Stimulated activated naive B cell treated with anti-CD40 and anti-IgM and Interleukin-4, amounts not matched to agents 10 μg/mL and 1 μg/mL and 100 μg/mL, for 72 hours (primary cell): Measurements from ENCODE around the gene PTTG1IP.

Source experiments
- ATAC-seq, 2 donors: fragments of 150-1000 bp; cut with Tn5 transposase; replicated peaks; 2 replicates each; pipeline ENCODE4 v1.10.0; 2021; ENCODE audit warnings: moderate library complexity in 1 of 2
- DNase-seq: peaks from one replicate; pipeline ENCODE4 v3.0.0; 2021
- H3K27ac Mint-ChIP-seq: one replicate; pipeline ENCODE4 v1.8.0; 2022; ENCODE audit warnings: mild to moderate bottlenecking, mixed read lengths
- H3K27me3 Mint-ChIP-seq, 2 donors: one replicate each; pipeline ENCODE4 v1.8.0; 2022; ENCODE audit warnings: mixed read lengths in 2 of 2
- H3K36me3 Mint-ChIP-seq, 2 donors: one replicate each; pipeline ENCODE4 v1.8.0; 2022; ENCODE audit warnings: mixed read lengths in 2 of 2, mild to moderate bottlenecking in 1 of 2
- H3K4me1 Mint-ChIP-seq, 2 donors: one replicate each; pipeline ENCODE4 v1.8.0; 2022; ENCODE audit warnings: mixed read lengths in 2 of 2, mild to moderate bottlenecking in 1 of 2
- H3K4me3 Mint-ChIP-seq, 2 donors: one replicate each; pipeline ENCODE4 v1.8.0; 2022; ENCODE audit warnings: mild to moderate bottlenecking in 2 of 2, mixed read lengths in 2 of 2, moderate library complexity in 1 of 2
- H3K9me3 Mint-ChIP-seq, 2 donors: one replicate each; pipeline ENCODE4 v1.8.0; 2022; ENCODE audit warnings: mixed read lengths in 2 of 2, mild to moderate bottlenecking in 1 of 2

Gene PTTG1IP

DNA sequence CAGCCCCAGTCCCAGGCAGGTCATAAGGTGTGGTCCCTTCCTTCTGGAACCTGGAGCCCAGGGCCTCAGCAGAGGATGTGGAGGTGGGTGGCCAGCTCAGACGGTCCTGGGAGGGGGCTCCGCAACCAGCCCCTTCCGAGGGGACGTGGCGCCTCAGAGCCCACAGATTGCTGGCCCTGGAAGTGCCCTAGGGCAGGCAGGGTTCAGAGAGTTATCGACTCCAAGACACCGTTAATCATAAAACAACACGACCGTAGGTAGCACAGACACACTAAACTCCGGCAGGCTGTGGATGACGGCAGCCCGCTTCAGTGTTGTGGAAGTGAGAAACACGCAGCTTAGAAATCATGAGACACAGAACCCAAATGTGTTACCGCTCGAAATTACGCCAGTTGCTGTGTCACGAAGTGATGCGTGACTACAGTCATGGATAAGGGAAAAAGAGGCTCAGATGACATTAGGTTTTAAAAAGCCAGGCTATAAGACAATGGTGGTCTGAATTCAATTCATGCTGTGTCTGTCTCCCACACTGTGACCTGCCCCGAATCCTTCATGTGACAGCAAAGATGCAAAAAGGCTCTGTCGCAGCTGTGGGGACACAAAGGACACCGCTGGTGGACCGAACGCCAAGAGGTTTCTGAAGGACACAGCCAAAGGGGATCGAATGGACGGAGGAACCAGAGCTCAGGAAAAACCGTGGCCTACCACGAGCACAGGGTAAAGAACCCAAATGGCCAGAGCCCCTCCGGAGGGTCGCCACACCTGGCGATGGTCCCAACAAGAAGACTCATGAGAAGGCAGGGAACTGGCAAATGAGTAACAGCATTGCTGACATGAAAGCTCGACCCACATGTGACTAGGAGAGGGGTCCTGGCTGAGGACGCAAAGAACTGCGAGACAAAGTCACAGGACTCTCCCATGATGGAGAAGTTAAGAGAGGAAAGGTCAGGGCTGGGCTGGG is 53.9 kb downstream of the PTTG1IP start:
- Mint-ChIP-seq H3K27ac (peak overlapping the region; percentile 51), H3K4me3 (peak overlapping the region; percentile 32 to 56), H3K36me3 (peaks cover 10 to 26% of the 10 kb centered on the region in 2 donors), H3K4me1 (peaks cover 13 to 29% of the 10 kb centered on the region in 2 donors), H3K9me3 (peaks cover 12 to 16% of the 10 kb centered on the region in 2 donors), H3K27me3 (peaks cover 0 to 4% of the 10 kb centered on the region in 2 donors)
- DNase-seq (no peak), ATAC-seq (no peak)

DNA sequence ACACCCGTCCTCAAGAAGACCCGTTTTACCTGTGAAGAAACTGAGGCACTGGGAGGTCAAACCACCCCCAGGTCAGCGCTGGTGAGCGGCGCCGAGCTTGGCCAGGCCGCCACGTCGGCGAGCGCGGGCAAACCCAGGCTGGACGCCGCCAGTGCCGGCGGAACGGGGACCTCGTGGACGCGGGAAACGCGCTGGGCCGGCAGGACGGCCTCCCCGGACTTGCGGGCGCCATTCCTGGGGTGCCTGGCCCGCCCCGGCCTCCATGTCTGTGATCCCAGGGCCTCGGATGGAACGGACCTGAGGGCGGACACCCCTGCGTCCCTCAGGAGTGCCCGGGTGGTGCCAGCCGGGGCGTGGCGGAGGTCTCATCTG is 54.9 kb downstream of the PTTG1IP start:
- Mint-ChIP-seq H3K27me3 (peaks cover 0 to 4% of the 10 kb centered on the region in 2 donors), H3K9me3 (peaks cover 10 to 14% of the 10 kb centered on the region in 2 donors), H3K36me3 (peaks cover 8 to 24% of the 10 kb centered on the region in 2 donors), H3K27ac (peak overlapping the region; percentile 76), H3K4me3 (peak overlapping the region; percentile 62 to 87), H3K4me1 (peaks cover 14 to 38% of the 10 kb centered on the region in 2 donors)
- no peak for ATAC-seq
- DNase-seq = no peak

DNA sequence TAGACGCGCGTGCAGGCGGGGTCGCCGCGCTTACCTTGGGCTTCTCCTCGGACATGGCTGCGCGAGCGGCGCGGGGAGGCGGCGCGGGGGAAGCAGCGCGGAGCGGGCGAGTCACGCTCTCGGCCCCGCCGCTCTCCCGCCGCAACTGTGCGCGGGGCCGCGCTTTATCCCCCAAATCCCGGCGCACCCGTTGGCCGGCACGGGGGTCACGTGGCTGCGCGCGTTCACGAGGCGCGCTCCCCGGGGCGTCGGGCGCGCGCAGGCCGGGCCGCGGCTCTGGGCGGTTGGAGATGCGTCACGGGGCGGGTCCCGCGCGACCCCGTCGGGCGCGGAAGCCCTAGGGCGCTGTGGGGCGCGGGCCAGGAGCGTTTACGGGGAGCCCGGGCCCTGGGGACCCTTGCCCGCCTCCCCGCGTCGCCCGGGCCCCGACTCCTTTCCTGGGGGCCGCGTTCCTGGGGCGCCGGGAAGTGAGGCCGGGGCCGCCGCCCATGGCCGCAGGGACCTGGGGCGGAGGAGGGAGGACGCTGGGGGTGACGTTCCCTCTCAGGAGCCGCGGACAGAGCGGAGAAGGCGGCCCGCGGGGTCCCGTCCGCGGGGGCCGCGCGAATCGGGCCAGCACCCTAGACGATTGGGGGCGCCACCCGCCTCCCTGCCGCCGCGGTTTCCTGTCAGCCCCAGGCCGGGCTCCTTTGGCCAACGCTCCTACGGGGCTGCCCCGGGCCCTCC is 55.4 kb downstream of the PTTG1IP start, which contains the start of gene SUMO3:
Gene SUMO3 (minus strand): TSS at position 149 of the 726 bp plus-strand sequence. CDS start 94 bp downstream, at position 55.
- H3K27ac Mint-ChIP-seq = peak within 1 kb of the TSS; percentile 76
- DNase-seq (peak; percentile 87), ATAC-seq (peak; percentile 81 to 84)
- peaks cover 12 to 43% of the 10 kb centered on the region in 2 donors for H3K4me1 Mint-ChIP-seq
- peaks cover 5 to 10% of the 10 kb centered on the region in 2 donors for H3K9me3 Mint-ChIP-seq
- H3K27me3 Mint-ChIP-seq = peaks cover 0 to 4% of the 10 kb centered on the region in 2 donors
- H3K36me3 Mint-ChIP-seq = peaks cover 7 to 21% of the 10 kb centered on the region in 2 donors
- peak within 1 kb of the TSS; percentile 76 to 87 for H3K4me3 Mint-ChIP-seq

DNA sequence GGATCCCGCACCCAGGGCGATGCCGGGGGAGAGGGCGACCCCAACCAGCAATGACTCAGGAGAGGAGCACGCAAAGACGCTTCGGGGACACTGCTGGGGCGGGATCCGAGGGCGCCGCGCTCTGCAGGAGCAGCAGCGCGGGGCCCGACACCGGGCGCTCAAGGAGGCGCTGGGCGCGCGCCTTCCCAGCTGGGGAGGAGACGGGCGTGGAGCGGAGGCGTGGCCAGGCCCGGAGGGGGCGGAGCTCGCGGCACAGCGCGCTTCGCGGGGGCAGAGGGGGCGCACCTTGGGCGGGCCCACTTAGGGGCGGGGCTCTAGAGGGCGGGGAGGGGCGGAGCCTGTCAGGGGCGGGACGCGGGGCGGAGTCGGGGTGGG is 56.0 kb downstream of the PTTG1IP start:
- DNase-seq (peak; percentile 80), ATAC-seq (peak; percentile 83 to 86)
- Mint-ChIP-seq H3K36me3 (peaks cover 11 to 20% of the 10 kb centered on the region in 2 donors), H3K27me3 (peaks cover 0 to 4% of the 10 kb centered on the region in 2 donors), H3K9me3 (peaks cover 3 to 6% of the 10 kb centered on the region in 2 donors), H3K4me3 (peak overlapping the region; percentile 76 to 87), H3K27ac (peak overlapping the region; percentile 75), H3K4me1 (peaks cover 12 to 43% of the 10 kb centered on the region in 2 donors)

DNA sequence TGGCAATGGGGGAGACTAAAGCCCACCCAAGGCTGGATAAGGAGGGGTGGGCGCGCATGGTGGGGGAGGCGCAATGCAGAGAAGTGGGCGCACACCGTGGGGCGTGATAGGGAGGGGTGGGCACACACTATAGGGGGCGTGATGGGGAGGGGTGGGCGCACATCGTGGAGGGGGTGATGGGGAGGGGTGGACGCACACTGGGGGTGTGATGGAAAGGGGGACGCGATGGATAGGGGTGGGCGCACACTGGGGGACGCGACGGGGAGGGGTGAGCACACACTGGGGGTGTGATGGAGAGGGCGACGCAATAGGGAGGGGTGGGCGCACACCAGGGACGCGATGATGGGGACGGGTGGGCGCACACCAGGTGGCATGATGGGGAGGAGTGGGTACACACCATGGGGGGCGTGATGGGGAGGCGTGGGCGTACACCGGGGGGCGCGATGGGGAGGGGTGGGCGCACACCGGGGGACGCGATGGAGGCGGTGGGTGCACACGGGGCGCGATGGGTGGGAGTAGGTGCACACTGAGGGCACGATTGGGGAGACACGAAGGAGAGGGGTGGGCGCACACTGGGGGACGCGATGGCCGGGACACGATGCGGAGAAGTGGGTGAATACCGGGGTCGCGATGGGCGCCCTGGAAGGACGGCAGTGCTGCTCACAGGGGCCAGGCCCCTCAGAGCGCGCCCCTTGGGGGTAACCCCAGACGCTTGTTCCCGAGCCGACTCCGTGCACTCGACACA is 56.6 kb downstream of the PTTG1IP start:
- ATAC-seq = no peak
- peak overlapping the region; percentile 90 for H3K27ac Mint-ChIP-seq

DNA sequence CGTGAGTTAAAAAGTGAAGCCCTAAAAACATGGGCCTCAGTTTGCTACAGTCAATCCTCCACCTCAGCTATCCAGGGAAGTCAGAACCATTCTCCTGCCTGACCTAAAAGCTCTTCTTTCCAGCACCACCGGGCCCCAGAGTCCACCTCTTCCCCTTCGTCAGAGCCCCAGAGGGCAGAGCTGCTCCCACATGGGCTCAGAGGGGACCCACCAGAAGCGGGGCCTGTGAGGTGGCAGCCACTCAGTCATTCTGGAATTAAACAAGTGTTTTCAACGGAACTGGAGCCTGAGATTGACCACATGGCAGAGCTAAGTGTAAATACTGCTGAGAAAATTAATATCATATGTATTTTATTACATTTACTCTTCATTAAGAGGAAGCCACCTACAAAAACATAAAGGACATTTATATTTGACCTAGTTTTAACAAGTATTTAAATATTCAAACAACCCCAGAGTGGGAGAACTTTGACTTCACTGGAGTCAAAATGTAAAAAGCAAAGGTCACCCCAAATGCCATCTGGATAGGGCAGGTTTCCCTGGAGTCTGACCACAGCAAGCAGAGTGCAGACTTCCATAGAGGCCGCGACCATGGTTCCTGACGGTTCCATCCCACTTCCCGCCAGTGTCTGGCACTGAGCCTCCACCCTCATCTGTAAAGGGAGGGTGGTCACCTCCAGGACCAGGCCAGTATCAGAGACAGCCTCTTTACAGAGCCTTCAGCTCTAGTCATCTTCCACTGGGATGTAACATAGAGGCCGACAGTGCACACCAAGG is 57.5 kb downstream of the PTTG1IP start:
- peaks cover 0 to 4% of the 10 kb centered on the region in 2 donors for H3K9me3 Mint-ChIP-seq
- DNase-seq (no peak), ATAC-seq (no peak)
- H3K4me3 Mint-ChIP-seq = peak overlapping the region; percentile 85 to 87
- H3K27me3 Mint-ChIP-seq = peaks cover 0 to 4% of the 10 kb centered on the region in 2 donors
- peak overlapping the region; percentile 90 for H3K27ac Mint-ChIP-seq
- H3K4me1 Mint-ChIP-seq = peaks cover 15 to 51% of the 10 kb centered on the region in 2 donors
- peaks cover 22 to 24% of the 10 kb centered on the region in 2 donors for H3K36me3 Mint-ChIP-seq

More for the DNA sequence above, 56.6 kb downstream of the PTTG1IP start:
- Mint-ChIP-seq H3K27me3 (peaks cover 0 to 4% of the 10 kb centered on the region in 2 donors), H3K4me1 (peaks cover 14 to 43% of the 10 kb centered on the region in 2 donors), H3K9me3 (peaks cover 0 to 4% of the 10 kb centered on the region in 2 donors), H3K36me3 (peaks cover 15 to 18% of the 10 kb centered on the region in 2 donors), H3K4me3 (peak overlapping the region; percentile 85 to 87)
- DNase-seq = no peak

DNA sequence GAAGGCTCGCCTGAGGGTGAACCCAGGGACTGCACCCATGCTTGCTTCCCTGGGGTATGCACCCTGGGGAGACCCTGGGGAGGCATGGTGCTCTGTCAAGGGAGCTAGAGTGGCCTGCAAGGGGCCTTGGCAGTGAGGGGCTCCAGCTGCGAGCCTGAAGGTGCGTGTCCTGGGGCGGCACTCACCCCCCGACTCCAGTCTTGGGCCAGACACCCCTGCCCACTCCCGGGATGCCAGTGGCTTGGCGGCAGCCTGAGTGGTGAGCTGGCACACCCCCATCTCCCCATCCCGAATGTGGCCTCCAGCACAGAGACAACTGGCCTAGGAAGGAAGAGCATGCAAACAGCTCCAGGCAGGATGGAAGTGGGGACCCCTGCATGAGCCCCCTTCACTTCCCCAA is 58.3 kb downstream of the PTTG1IP start:
- Mint-ChIP-seq H3K9me3 (peaks cover 0 to 4% of the 10 kb centered on the region in 2 donors), H3K36me3 (peaks cover 24 to 32% of the 10 kb centered on the region in 2 donors), H3K27ac (no peak overlapping the region), H3K27me3 (peaks cover 0 to 4% of the 10 kb centered on the region in 2 donors), H3K4me3 (no peak overlapping the region), H3K4me1 (peaks cover 17 to 57% of the 10 kb centered on the region in 2 donors)
- ATAC-seq = no peak
- DNase-seq = no peak

DNA sequence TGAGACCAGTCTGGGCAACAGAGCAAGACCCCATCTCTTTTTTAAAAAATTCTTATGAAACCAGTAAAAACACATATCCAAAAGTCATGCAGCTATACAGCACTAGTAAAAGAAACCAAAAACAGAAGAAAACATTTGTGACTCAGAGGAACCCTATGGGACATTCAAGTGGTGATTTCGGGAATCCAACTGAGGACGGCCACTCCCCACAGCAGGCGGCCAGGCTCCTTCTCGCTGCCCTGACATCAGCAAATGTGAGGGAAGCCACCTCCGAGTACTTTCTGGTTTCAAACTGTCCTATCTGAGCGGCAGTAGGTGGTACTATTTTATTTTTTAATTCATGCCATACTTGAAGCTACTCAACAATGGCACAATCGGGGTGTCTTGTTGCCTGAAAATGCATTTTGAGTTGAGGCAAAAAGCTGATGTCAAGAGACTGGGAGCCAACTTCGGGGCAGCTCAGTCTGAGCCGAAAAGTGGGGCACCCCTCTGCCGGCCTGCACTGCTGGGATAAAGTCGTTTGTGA is 58.9 kb downstream of the PTTG1IP start:
- Mint-ChIP-seq H3K9me3 (no peaks in the 10 kb centered on the region), H3K36me3 (peaks cover 28 to 35% of the 10 kb centered on the region in 2 donors), H3K27ac (peak overlapping the region; percentile 14), H3K4me1 (peaks cover 17 to 57% of the 10 kb centered on the region in 2 donors), H3K4me3 (no peak overlapping the region), H3K27me3 (peaks cover 0 to 1% of the 10 kb centered on the region in 2 donors)
- ATAC-seq = no peak
- DNase-seq = no peak

DNA sequence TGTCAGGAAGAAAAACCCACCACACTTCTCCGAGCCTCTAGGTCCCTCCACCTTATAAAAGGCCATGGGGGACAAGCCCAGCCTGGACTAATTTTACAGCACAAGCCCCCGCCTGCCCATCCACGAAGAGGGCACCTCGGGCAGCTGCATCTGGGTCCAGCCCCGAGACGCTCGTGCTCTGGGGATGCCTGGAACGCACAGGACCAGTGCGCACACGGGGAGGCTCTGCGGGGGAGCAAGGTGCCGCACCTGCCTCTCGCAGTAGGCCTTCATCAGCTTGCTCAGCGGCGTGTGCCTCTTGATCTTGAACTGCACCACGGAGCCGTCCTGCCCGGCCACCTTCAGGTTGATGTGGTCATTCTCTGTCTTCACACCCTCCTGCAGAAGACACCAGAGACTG is 59.8 kb downstream of the PTTG1IP start:
- Mint-ChIP-seq H3K4me1 (peaks cover 17 to 57% of the 10 kb centered on the region in 2 donors), H3K4me3 (no peak overlapping the region), H3K36me3 (peaks cover 34 to 42% of the 10 kb centered on the region in 2 donors), H3K27ac (peak overlapping the region; percentile 42), H3K27me3 (no peaks in the 10 kb centered on the region), H3K9me3 (no peaks in the 10 kb centered on the region)
- DNase-seq (no peak), ATAC-seq (no peak)

DNA sequence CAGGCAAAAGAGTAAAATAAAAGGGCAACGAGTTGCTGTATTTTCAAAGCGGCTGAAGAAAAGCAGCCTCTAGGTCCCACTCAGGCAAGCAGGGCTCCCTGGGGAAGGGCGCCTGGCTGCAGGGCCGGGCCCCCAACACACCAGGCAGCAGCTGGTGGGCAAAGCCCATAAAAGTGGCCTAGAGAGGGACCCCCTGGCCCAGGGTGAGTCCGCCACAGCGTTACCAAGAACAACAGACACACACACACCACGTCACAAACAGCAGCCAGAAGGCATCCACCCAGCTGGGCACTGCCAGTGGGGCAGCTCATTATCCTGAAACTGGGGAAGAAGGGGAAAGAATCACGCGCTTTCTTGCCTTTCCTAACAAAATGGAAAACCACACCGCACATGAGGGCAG is 60.3 kb downstream of the PTTG1IP start:
- Mint-ChIP-seq H3K9me3 (no peaks in the 10 kb centered on the region), H3K4me3 (no peak overlapping the region), H3K27me3 (no peaks in the 10 kb centered on the region), H3K4me1 (peaks cover 17 to 57% of the 10 kb centered on the region in 2 donors), H3K36me3 (peaks cover 34 to 42% of the 10 kb centered on the region in 2 donors), H3K27ac (peak overlapping the region; percentile 65)
- ATAC-seq (no peak), DNase-seq (no peak)

DNA sequence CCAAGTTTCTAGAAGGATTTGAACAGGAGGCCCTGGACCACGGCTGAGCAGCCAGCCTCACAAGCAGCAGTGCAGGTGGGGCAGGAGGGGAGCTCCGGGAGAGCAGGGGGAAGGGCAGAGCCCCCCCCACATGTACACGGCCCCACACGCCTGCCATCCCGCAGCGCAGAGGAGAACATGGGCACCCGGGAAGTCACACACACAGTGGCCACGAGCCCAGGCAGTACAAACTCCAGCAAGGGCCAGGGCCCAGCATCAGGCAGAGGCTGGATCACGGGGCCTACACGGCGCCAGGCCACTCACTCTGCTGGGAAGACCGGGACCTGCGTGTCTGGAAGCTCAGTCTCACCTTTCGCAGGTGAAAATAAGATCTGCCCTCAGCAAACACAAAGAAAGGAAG is 60.9 kb downstream of the PTTG1IP start:
- H3K27ac Mint-ChIP-seq = no peak overlapping the region
- H3K36me3 Mint-ChIP-seq = peaks cover 35 to 45% of the 10 kb centered on the region in 2 donors
- no peaks in the 10 kb centered on the region for H3K9me3 Mint-ChIP-seq
- no peak overlapping the region for H3K4me3 Mint-ChIP-seq
- DNase-seq = no peak
- no peaks in the 10 kb centered on the region for H3K27me3 Mint-ChIP-seq
- H3K4me1 Mint-ChIP-seq = peaks cover 17 to 57% of the 10 kb centered on the region in 2 donors
- no peak for ATAC-seq

DNA sequence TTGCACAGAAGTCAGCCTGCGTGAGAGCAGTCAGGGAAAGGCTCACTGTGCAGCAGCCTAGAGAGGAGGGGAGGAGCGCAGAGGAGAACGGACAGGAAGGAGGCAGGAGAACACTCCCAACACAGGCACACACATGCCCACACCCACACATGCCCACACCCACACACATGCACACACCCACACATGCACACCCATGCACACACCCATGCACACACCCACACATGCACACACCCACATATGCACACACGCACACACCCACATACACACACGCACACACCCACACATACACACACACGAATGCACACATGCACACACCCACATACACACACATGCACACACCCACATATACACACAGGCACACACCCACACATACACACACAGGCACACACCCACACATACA is 62.7 kb downstream of the PTTG1IP start:
- no peaks in the 10 kb centered on the region for H3K27me3 Mint-ChIP-seq
- H3K4me1 Mint-ChIP-seq = peaks cover 9 to 41% of the 10 kb centered on the region in 2 donors
- no peak overlapping the region for H3K4me3 Mint-ChIP-seq
- peaks cover 45 to 56% of the 10 kb centered on the region in 2 donors for H3K36me3 Mint-ChIP-seq
- DNase-seq = no peak
- no peak overlapping the region for H3K27ac Mint-ChIP-seq
- no peaks in the 10 kb centered on the region for H3K9me3 Mint-ChIP-seq
- no peak for ATAC-seq

DNA sequence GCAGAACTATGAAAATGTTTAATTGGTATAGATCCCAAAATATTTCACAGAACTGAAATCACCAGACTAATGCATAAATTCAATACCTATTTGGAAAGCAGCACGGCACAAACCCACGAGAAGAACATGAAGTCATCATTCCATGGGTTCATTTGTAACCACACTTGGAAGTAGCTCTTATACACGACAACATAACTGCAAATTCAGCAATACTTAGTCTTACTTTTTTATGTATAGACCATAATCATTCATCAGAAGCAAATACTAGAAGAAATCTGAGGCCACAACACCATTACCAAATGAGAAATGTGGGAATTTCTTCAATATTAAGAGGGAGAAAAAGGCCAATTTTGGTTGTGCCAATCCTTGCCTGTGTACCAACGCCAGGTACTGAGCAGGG is 67.6 kb downstream of the PTTG1IP start:
- ATAC-seq = no peak
- Mint-ChIP-seq H3K27me3 (no peaks in the 10 kb centered on the region), H3K4me1 (peaks cover 15 to 25% of the 10 kb centered on the region in 2 donors), H3K36me3 (peaks cover 38 to 69% of the 10 kb centered on the region in 2 donors), H3K27ac (no peak overlapping the region), H3K4me3 (no peak overlapping the region), H3K9me3 (no peaks in the 10 kb centered on the region)
- DNase-seq = no peak
